H7 (cell line): ENCODE results near the gene TSC22D2. TPM values are rescaled to one million over a fixed set of nuclear protein-coding genes. Genes with fewer than 3 reads are reported as not detected.
A peak's percentile ranks its signal among the peaks of the same experiment; 100 is the strongest.

Experiments used
- DNase-seq: peaks from one replicate; pipeline ENCODE4 v3.0.0; 2012
- H3K27me3 ChIP-seq: 2 replicates; pipeline ENCODE4 v1.6.0; 2011; ENCODE audit warnings: mild to moderate bottlenecking, low read length; ENCODE audit not compliant: control insufficient read depth, insufficient read depth
- H3K36me3 ChIP-seq: replicated peaks from 2 replicates; pipeline ENCODE4 v1.5.1; 2011; ENCODE audit warnings: low read length; ENCODE audit not compliant: control insufficient read depth, insufficient read depth
- H3K4me3 ChIP-seq: 2 replicates; pipeline ENCODE4 v1.5.1; 2011; ENCODE audit warnings: low read depth, mild to moderate bottlenecking, control low read depth, low read length, moderate library complexity; ENCODE audit not compliant: insufficient read depth
- total RNA-seq: library from RNA; depleted of rRNA; stranded (reverse); fragments of >200 nt; shearing (Covaris generic); gene quantifications from 2 replicates; pipeline ENCODE4 v1.2.3, GENCODE V29; 2014

The TSC22D2 gene
- total RNA-seq, 1 experiment from 2014 or later: 5.8 TPM

- DNase-seq: no peak
- no peaks in the 10 kb centered on the region for H3K27me3 ChIP-seq
- H3K36me3 ChIP-seq: no peaks in the 10 kb centered on the region
- no peak overlapping the region for H3K4me3 ChIP-seq
These were observed 31.9 kb upstream of the TSC22D2 start for GRCh38 chr3:150376001-150376848.

DNA sequence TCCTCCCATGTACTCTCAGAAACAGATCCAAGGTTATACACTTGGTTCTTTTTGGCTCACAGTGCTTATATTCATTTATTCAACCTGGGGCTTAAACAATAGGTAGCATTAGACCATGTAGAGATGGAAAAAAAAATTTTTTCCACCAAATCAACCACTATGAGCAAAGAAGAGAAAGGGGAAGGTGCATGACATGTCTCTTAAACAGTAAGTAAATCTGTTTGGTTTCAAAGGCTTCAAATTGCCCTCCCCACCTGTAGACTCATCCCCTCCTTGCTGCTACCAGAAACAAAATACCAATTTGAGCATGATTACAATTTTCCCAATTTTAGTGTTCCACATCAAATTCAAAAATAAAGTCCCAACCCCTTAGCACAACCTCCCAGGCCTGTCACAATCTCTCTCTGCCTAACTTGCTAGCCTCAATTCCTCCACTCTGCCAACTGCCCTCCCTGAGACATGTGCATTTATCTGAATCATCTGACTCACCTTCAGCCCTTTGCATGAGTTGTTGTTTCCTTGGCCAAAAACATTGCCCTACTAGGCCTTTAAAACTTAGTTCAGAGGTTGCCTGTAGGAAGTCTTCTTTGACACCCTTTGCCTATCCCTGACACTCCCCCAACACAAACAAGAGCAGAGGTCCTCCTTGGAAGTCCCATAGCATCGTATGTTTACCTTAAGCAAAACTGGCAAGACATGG lies 30.3 kb upstream of the TSC22D2 start:
- Histone ChIP-seq H3K36me3 (no peaks in the 10 kb centered on the region), H3K4me3 (no peak overlapping the region), H3K27me3 (no peaks in the 10 kb centered on the region)
- no peak for DNase-seq

DNA sequence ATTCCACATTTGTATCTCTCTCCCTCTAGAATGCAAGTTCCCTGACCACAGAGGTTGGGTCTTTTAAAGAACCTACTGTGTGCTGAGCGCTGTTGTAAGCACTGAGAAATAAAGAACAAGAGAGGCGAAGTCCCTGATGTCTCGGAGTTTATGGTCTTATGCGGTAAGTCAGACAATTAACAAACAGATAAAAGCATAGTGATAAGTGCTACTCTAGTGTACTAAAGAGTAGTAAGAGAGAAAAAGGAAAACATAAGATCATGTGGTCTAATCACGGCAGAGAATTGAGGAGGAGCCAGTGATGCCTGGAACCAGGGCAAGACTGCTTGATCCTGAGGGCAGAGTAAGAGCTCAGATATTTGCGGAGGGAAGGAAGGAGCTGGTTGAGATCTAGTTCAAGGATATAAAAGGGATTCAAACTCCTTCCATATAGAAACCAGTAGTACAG lies 29.8 kb upstream of the TSC22D2 start:
- Histone ChIP-seq H3K36me3 (no peaks in the 10 kb centered on the region), H3K27me3 (no peaks in the 10 kb centered on the region), H3K4me3 (no peak overlapping the region)
- DNase-seq: no peak

DNA sequence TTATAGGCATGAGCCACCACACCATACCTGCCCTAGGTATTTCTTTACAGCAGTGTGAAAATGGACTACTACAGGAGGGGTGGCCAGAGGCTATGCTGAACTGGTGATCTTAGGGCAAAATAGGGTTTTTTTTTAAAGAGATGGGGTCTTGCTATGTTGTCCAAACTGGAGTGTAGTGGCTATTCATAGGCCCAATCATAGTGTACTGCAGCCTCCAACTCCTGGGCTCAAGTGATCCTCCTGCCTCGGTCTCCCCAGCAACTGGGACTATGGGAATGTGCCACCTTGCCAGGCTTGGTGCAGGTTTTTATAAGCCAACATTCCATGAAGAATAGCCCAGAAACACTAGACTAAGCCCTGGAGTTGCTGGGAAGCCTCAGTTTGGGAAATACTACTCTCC lies 28.6 kb upstream of the TSC22D2 start:
- no peak overlapping the region for H3K4me3 ChIP-seq
- no peak for DNase-seq
- no peaks in the 10 kb centered on the region for H3K36me3 ChIP-seq
- no peaks in the 10 kb centered on the region for H3K27me3 ChIP-seq

DNA sequence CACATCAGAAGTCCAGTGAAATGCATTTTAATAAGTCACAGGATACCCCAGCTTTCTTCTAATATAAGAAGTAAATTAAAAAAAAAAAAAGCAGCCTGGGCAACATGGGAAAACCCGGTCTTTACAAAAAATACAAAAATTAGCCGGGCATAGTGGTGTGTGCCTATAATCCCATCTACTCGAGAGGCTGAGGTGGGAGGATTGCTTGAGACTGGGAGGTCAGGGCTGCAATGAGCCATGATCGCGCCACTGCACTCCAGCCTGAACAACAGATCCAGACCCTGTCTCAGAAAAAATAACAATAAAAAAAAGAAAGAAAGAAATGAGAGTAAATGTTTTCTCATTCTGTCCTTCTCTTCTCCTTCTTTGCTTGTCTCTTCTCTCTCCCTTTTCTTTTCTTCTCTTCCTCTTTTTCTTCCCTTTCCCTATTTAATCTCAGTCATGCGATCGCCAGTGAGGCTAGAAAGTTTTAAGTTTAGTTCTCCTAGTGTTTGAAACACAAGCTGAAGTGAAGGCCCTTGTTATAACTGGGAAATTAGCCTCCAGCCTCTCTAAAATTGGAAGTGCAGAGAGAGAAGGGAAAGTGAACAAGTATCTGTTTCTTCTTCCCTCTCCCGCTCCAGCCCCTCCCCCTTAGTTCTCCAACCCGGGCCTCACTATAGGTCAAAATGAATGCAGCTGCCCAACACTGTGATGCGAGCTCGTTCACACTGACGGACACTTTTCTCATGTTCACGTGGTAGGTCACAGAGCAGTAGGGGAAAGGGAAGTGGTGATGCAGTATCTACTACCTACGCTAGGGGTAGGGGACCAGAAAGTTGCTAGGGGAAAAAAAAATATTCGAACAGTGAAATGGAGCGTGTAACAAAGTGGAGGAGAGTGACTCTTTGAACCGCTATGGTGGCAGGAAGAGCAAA lies 23.5 kb upstream of the TSC22D2 start:
- peak; percentile 24 for DNase-seq
- no peaks in the 10 kb centered on the region for H3K36me3 ChIP-seq
- H3K4me3 ChIP-seq: no peak overlapping the region
- H3K27me3 ChIP-seq: no peaks in the 10 kb centered on the region

DNA sequence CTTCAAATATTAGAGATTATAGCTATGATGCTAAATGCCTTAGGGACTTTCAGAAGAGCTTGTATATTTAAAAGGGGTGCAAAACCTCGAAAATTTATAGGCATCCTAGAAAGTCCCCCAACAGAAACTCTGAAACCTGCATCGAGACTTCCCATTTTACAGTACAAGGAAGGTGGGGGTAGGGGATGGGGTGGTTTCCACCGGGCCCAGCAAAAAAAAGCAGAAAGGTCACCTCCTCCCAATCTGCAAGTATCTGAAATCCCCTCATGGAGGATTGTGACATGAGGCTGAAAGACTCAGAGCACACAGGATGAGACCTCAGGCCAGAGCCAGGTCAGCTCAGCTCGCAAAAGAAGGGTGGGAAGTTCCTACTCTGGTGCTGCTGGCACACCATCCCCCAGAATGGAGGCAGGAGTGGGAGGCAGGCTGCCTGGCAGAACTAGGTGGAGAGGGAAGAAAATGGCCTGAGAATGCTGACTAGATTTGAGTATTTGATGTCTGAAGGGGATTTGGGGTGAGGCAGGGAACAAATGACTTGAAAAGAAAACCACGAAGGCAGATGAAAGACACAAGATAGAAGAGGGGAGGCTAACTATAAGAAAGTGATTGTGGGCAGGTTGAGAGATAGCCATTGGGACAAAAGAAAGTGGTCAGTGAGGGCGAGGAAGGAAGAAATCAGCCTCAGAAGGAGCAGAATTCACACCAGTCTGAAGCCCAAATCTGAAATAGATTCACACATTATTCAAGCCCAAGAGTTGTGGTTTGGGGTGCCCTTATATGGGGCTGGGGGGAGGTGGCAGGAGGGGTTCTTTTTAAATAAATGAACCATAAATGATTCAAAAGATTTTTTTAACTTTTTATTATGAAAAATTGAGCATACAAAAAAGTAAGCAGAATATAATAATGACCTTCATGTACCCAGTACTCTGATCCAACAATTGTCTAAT lies 22.5 kb upstream of the TSC22D2 start:
- Histone ChIP-seq H3K27me3 (no peaks in the 10 kb centered on the region), H3K4me3 (no peak overlapping the region), H3K36me3 (no peaks in the 10 kb centered on the region)
- DNase-seq: no peak

DNA sequence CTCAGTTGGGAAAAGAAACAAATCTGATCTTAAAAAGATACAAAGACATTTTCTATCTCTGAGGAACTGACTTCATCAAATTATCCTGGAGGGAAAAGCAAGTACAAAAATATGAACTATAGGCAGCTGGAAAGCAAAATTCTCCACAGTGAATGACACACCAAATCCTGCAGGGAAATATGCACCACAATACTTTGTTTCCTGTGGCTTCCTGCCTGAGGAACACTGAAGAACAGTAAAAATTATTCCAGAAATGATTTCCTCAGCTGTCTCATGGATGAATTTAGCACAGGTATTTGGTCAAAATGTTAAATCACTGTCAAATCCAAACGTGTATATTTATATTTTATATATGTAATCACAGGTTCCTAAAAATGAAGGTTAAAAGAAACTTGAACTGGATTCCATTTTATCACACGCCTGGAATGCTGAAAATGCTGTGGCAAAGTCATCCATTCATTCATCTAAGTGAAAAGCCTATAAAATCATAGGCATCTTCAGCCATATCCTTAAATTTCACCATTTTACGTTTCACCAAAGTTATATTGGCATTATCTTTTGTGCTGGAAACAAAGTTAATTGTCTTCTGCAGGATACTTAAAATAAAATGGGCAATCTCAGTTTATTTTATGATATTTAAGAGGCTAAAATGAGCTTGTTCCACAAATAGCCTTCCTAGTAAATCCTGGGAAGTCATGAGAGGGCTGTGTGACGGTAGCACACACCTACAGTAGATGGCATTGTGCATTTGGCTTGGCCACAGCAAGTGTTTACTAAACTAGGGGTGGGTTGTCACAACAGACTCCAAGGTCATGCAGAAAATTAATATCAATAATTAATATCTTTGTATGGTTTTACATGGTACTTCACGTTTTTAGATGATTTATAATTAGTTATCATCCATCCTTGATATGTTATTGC lies 19.3 kb upstream of the TSC22D2 start:
- DNase-seq: no peak
- no peaks in the 10 kb centered on the region for H3K36me3 ChIP-seq
- H3K4me3 ChIP-seq: no peak overlapping the region

DNA sequence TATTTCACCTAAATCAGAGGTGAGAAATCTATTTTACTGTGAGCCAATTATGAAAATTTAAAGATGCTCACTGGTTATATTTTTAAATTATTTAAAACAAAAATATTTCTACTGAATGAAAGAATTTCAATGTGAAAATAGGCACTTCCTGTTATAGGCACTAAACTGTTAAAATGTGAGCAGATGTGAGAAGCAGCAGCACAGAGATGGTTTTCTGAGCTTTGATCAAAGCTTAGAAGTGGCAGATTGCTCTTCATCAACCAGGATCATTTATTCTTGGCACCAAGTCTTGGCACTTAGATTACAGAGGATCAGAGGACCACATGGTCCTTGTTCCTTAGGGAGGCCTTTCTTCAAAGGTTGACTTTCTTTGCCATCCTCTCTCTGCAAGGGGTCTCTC lies 18.0 kb upstream of the TSC22D2 start:
- Histone ChIP-seq H3K27me3 (no peaks in the 10 kb centered on the region), H3K4me3 (no peak overlapping the region), H3K36me3 (no peaks in the 10 kb centered on the region)
- DNase-seq: no peak

More for the DNA sequence above, 19.3 kb upstream of the TSC22D2 start:
- no peaks in the 10 kb centered on the region for H3K27me3 ChIP-seq

GRCh38 chr3:150391161-150391560 lies 16.9 kb upstream of the TSC22D2 start:
- Histone ChIP-seq H3K4me3 (no peak overlapping the region), H3K27me3 (no peaks in the 10 kb centered on the region), H3K36me3 (no peaks in the 10 kb centered on the region)
- no peak for DNase-seq

DNA sequence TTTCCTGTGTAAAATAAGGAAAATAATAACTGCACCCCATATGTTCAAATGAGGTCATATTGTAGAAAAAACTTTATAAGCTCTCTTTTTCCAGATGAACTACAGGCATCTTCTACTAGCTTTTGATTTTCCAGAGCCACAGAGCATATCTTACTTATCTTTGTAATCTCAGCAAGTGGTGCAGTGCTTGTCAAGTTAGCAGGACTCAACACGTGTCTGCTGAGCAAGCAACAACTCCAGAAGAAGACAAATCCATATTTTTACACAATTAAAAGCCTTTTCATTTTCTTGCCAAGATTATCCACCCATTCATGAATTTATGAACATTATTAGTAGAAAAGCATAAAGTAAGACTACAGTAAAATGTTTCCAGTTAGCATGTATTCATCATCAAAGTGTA lies 14.4 kb upstream of the TSC22D2 start:
- H3K27me3 ChIP-seq: no peaks in the 10 kb centered on the region
- no peak for DNase-seq
- H3K36me3 ChIP-seq: no peaks in the 10 kb centered on the region
- H3K4me3 ChIP-seq: no peak overlapping the region

DNA sequence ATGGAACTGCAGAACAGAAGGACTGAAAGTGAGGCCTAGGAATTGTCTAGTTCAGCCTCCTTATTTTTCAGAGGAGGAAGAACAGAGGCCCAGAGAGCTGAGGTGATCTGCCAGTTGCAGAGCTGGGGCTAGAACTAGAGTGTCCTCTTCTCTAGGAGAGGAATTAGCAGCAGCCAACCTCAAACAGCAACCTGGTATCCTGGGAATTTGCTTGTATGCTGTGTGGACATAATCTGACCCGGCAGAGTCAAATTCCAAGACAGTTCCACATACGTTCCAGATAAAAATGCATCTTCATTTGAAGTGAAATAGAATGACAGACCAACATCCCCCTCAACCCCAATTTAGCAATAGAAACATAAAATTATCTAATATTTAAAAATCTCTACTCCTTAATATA lies 13.5 kb upstream of the TSC22D2 start:
- no peaks in the 10 kb centered on the region for H3K36me3 ChIP-seq
- no peaks in the 10 kb centered on the region for H3K27me3 ChIP-seq
- no peak for DNase-seq
- no peak overlapping the region for H3K4me3 ChIP-seq

- Histone ChIP-seq H3K27me3 (no peaks in the 10 kb centered on the region), H3K36me3 (no peaks in the 10 kb centered on the region), H3K4me3 (no peak overlapping the region)
- no peak for DNase-seq
These were observed 11.6 kb upstream of the TSC22D2 start for GRCh38 chr3:150396491-150396890.
